H9 (cell line): Measurements from ENCODE around the gene INHBB. TPM values are rescaled to one million over a fixed set of nuclear protein-coding genes. Genes with fewer than 3 reads are reported as not detected.

Experiments
- DNase-seq: peaks from one replicate; pipeline ENCODE4 v3.0.0-alpha.2; 2017
- H2AFZ ChIP-seq: one replicate; pipeline ENCODE4 v1.6.1; 2013; ENCODE audit warnings: mild to moderate bottlenecking, low read length, control low read depth, moderate library complexity
- H2AK5ac ChIP-seq: 2 replicates; pipeline ENCODE4 v1.6.1; 2013; ENCODE audit warnings: low read length, control low read depth, mixed read lengths; ENCODE audit not compliant: insufficient read length
- H2BK120ac ChIP-seq: one replicate; pipeline ENCODE4 v1.6.1; 2013; ENCODE audit warnings: low read depth, mild to moderate bottlenecking, low read length, control low read depth, inconsistent platforms; ENCODE audit not compliant: poor library complexity, severe bottlenecking
- H2BK12ac ChIP-seq: 2 replicates; pipeline ENCODE4 v1.6.1; 2013; ENCODE audit warnings: low read length, control low read depth, mixed read lengths, low read depth; ENCODE audit not compliant: insufficient read length
- H2BK15ac ChIP-seq: 2 replicates; pipeline ENCODE4 v1.6.1; 2013; ENCODE audit warnings: low read depth, low read length, control low read depth
- H2BK20ac ChIP-seq: one replicate; pipeline ENCODE4 v1.6.1; 2013; ENCODE audit warnings: low read depth, mild to moderate bottlenecking, low read length, control low read depth, inconsistent platforms; ENCODE audit not compliant: poor library complexity, severe bottlenecking
- H2BK5ac ChIP-seq: 2 replicates; pipeline ENCODE4 v1.6.1; 2013; ENCODE audit warnings: low read length, control low read depth, mixed read lengths; ENCODE audit not compliant: insufficient read length
- H3K14ac ChIP-seq: 2 replicates; pipeline ENCODE4 v1.6.1; 2013; ENCODE audit warnings: low read length, control low read depth; ENCODE audit not compliant: insufficient read depth
- H3K18ac ChIP-seq: 2 replicates; pipeline ENCODE4 v1.6.1; 2013; ENCODE audit warnings: low read depth, mild to moderate bottlenecking, mixed read lengths, low read length, control low read depth; ENCODE audit not compliant: insufficient read length
- H3K23ac ChIP-seq: 2 replicates; pipeline ENCODE4 v1.6.1; 2013; ENCODE audit warnings: low read length, control low read depth, mixed read lengths, low read depth; ENCODE audit not compliant: insufficient read length
- H3K23me2 ChIP-seq: 2 replicates; pipeline ENCODE4 v1.6.1; 2013; ENCODE audit warnings: low read depth, mild to moderate bottlenecking, mixed read lengths, low read length, control low read depth; ENCODE audit not compliant: insufficient read length, poor library complexity, severe bottlenecking
- H3K27ac ChIP-seq: 2 replicates; pipeline ENCODE4 v1.5.1; 2013; ENCODE audit warnings: low read length, control low read depth, mixed read lengths, low read depth; ENCODE audit not compliant: insufficient read length
- H3K27me3 ChIP-seq: 2 replicates; pipeline ENCODE4 v1.6.1; 2013; ENCODE audit warnings: low read length, control low read depth, inconsistent platforms; ENCODE audit not compliant: insufficient read depth
- H3K4ac ChIP-seq: 2 replicates; pipeline ENCODE4 v1.6.1; 2013; ENCODE audit warnings: low read depth, mild to moderate bottlenecking, control low read depth, inconsistent platforms, low read length, moderate library complexity
- H3K4me1 ChIP-seq: 2 replicates; pipeline ENCODE4 v1.6.1; 2013; ENCODE audit warnings: low read length, control low read depth, inconsistent platforms; ENCODE audit not compliant: insufficient read depth
- H3K4me2 ChIP-seq: 2 replicates; pipeline ENCODE4 v1.6.1; 2013; ENCODE audit warnings: low read length, control low read depth, mixed read lengths; ENCODE audit not compliant: insufficient read length, insufficient read depth
- H3K56ac ChIP-seq: 2 replicates; pipeline ENCODE4 v1.6.1; 2013; ENCODE audit warnings: low read depth, mild to moderate bottlenecking, mixed read lengths, low read length, control low read depth; ENCODE audit not compliant: insufficient read length
- H3K79me1 ChIP-seq: 2 replicates; pipeline ENCODE4 v1.6.1; 2013; ENCODE audit warnings: low read depth, mild to moderate bottlenecking, moderate library complexity, low read length, control low read depth, inconsistent platforms; ENCODE audit not compliant: insufficient read depth, poor library complexity, severe bottlenecking
- H3K79me2 ChIP-seq: 2 replicates; pipeline ENCODE4 v1.6.1; 2013; ENCODE audit warnings: low read length, control low read depth, inconsistent platforms; ENCODE audit not compliant: insufficient read depth
- H3K9ac ChIP-seq: 2 replicates; pipeline ENCODE4 v1.6.1; 2013; ENCODE audit warnings: low read length, control low read depth, mixed read lengths; ENCODE audit not compliant: insufficient read length; ENCODE audit errors: extremely low read depth
- H3K9me3 ChIP-seq: one replicate; pipeline ENCODE4 v1.6.1; 2013; ENCODE audit warnings: low read depth, low read length, inconsistent platforms; ENCODE audit not compliant: control insufficient read depth
- H3T11ph ChIP-seq: one replicate; pipeline ENCODE4 v1.6.1; 2013; ENCODE audit warnings: mild to moderate bottlenecking, low read length, control low read depth, inconsistent platforms
- H4K20me1 ChIP-seq: one replicate; pipeline ENCODE4 v1.6.1; 2013; ENCODE audit not compliant: control insufficient read depth, insufficient read length, insufficient read depth
- H4K5ac ChIP-seq: 2 replicates; pipeline ENCODE4 v1.6.1; 2013; ENCODE audit warnings: low read depth, mild to moderate bottlenecking, mixed read lengths, low read length, control low read depth; ENCODE audit not compliant: insufficient read length
- H4K8ac ChIP-seq: replicated peaks from 2 replicates; pipeline ENCODE4 v1.6.1; 2013; ENCODE audit warnings: low read length, control low read depth, mixed read lengths, low read depth; ENCODE audit not compliant: insufficient read length
- H4K91ac ChIP-seq: 2 replicates; pipeline ENCODE4 v1.6.1; 2013; ENCODE audit warnings: low read depth, mild to moderate bottlenecking, moderate library complexity, mixed read lengths, low read length, control low read depth; ENCODE audit not compliant: insufficient read length
- H3K27ac Mint-ChIP-seq, 3 experiments: 2 replicates in 2 of 3; 3 replicates in 1 of 3; pipeline ENCODE4 v1.8.0; 2020 to 2021; ENCODE audit warnings: mixed read lengths in 3 of 3, mild to moderate bottlenecking in 1 of 3, moderate library complexity in 1 of 3
- H3K27me3 Mint-ChIP-seq: 2 replicates; pipeline ENCODE4 v1.8.0; 2021; ENCODE audit warnings: low read depth, mild to moderate bottlenecking, moderate library complexity, mixed read lengths
- H3K36me3 Mint-ChIP-seq, 3 experiments: 2 replicates in 2 of 3; 3 replicates in 1 of 3; pipeline ENCODE4 v1.8.0; 2020 to 2021; ENCODE audit warnings: low read depth in 3 of 3, mixed read lengths in 3 of 3; ENCODE audit not compliant: insufficient read depth in 1 of 3
- H3K4me1 Mint-ChIP-seq, 2 experiments: 2 replicates each; pipeline ENCODE4 v1.8.0; 2020; ENCODE audit warnings: mixed read lengths in 2 of 2
- H3K4me3 Mint-ChIP-seq, 2 experiments: 2 replicates in 1 of 2; 3 replicates in 1 of 2; pipeline ENCODE4 v1.8.0; 2020 to 2021; ENCODE audit warnings: mild to moderate bottlenecking in 2 of 2, mixed read lengths in 2 of 2, moderate library complexity in 1 of 2
- H3K9me3 Mint-ChIP-seq, 2 experiments: 2 replicates in 1 of 2; 3 replicates in 1 of 2; pipeline ENCODE4 v1.8.0; 2020; ENCODE audit warnings: mild to moderate bottlenecking in 2 of 2, mixed read lengths in 2 of 2, moderate library complexity in 1 of 2
- CTCF ChIP-seq: fragments of 200-600 bp; sonication (generic); conservative IDR thresholded peaks from 3 replicates; pipeline ENCODE4 v1.8.0; 2021; ENCODE audit warnings: antibody characterized with exemption, mild to moderate bottlenecking
- whole genome bisulfite sequencing: extraction: QIAGEN DNeasy Blood & Tissue Kit; methylation state at CpG from one replicate; pipeline ENCODE4 v1.1.7; 2013; ENCODE audit warnings: missing lambda C conversion rate, low lambda C conversion rate, mixed read lengths; ENCODE audit not compliant: insufficient read length; ENCODE audit errors: extremely low coverage; 5-methylcytosine and 5-hydroxymethylcytosine counted together
- total RNA-seq: library from RNA; stranded (reverse); gene quantifications from 2 replicates; pipeline ENCODE4 v1.2.1, GENCODE V29; 2021

The INHBB gene
- total RNA-seq, 1 experiment from 2014 or later, result 0.13 TPM

- no peak for TF ChIP-seq CTCF
- H2BK12ac ChIP-seq, result no peak overlapping the region
These were observed 9.9 kb downstream of the INHBB start for GRCh38 chr2:120355780-120356266.

More at GRCh38 chr2:120355780-120356266, 9.9 kb downstream of the INHBB start:
- Histone ChIP-seq H3K4me1 (no peaks in the 10 kb centered on the region), H2AK5ac (no peak overlapping the region), H3K56ac (no peak overlapping the region), H2BK120ac (no peak overlapping the region), H3K4ac (no peak overlapping the region), H3K23ac (no peak overlapping the region), H2AFZ (no peak overlapping the region), H4K91ac (no peak overlapping the region), H3K27ac (no peak overlapping the region), H3K79me1 (no peaks in the 10 kb centered on the region), H3K23me2 (no peaks in the 10 kb centered on the region), H4K8ac (no peak overlapping the region), H3K18ac (no peak overlapping the region), H2BK5ac (no peak overlapping the region), H3K9me3 (no peaks in the 10 kb centered on the region), H4K20me1 (peaks cover 2% of the 10 kb centered on the region), H3T11ph (no peak overlapping the region), H2BK20ac (no peak overlapping the region), H3K14ac (no peak overlapping the region), H3K4me2 (no peak overlapping the region), H3K9ac (no peak overlapping the region), H3K79me2 (no peaks in the 10 kb centered on the region), H4K5ac (no peak overlapping the region), H3K27me3 (no peaks in the 10 kb centered on the region; the same call in 1 of the 2 replicates), H2BK15ac (no peak overlapping the region)
- Mint-ChIP-seq H3K4me1 (peaks cover 5 to 22% of the 10 kb centered on the region in 2 experiments), H3K36me3 (no peaks in the 10 kb centered on the region), H3K4me3 (no peak overlapping the region), H3K27me3 (peaks cover 96% of the 10 kb centered on the region), H3K27ac (no peak overlapping the region), H3K9me3 (no peaks in the 10 kb centered on the region)
- DNase-seq, result no peak
- no CpG with 5 or more reads among the region's 6 CpGs for WGBS
